Thyroid gland (tissue), 4 donors: Measurements from ENCODE around the gene MMEL1. TPM values are rescaled to one million over a fixed set of nuclear protein-coding genes. Genes with fewer than 3 reads are reported as not detected.

Experiments used
- DNase-seq, 2 donors: peaks; one replicate each; pipeline ENCODE4 v3.0.0-alpha.2; 2019
- H3K27ac ChIP-seq, 3 donors: fragments of 200-600 bp; sonication (generic); 1 replicate in 2 of 3; 2 replicates in 1 of 3; pipeline ENCODE4 v1.5.1; 2016 to 2019; ENCODE audit warnings: mild to moderate bottlenecking in 1 of 3, moderate library complexity in 1 of 3
- H3K27me3 ChIP-seq: fragments of 200-600 bp; sonication (generic); one replicate; pipeline ENCODE4 v1.5.1; 2019
- H3K36me3 ChIP-seq, 2 donors: fragments of 200-600 bp; sonication (generic); one replicate each; pipeline ENCODE4 v1.5.1; 2016 to 2019
- H3K4me1 ChIP-seq, 2 donors: fragments of 200-600 bp; sonication (generic); one replicate each; pipeline ENCODE4 v1.5.1; 2017 to 2019
- H3K4me3 ChIP-seq, 3 donors: fragments of 200-600 bp; sonication (generic); replicated peaks in 1 of 3; 1 replicate in 2 of 3; 2 replicates in 1 of 3; pipeline ENCODE4 v1.5.1; 2016; ENCODE audit warnings: mild to moderate bottlenecking in 1 of 3
- H3K9me3 ChIP-seq: fragments of 200-600 bp; sonication (generic); one replicate; pipeline ENCODE4 v1.5.1; 2017
- CTCF ChIP-seq, 6 experiments: fragments of 200-600 bp in 3 of 6; fragments of 450-650 bp in 3 of 6; sonication (generic) in 3 of 6; IDR thresholded peaks; one replicate each; pipeline ENCODE4 v1.5.1; 2016 to 2019; ENCODE audit warnings: antibody characterized with exemption in 6 of 6, mild to moderate bottlenecking in 2 of 6, inconsistent platforms in 1 of 6, moderate library complexity in 1 of 6
- POLR2A ChIP-seq, 2 donors: fragments of 450-650 bp; IDR thresholded peaks; one replicate each; pipeline ENCODE4 v1.6.1; 2017; ENCODE audit warnings: antibody characterized with exemption in 2 of 2, mild to moderate bottlenecking in 2 of 2, moderate library complexity in 1 of 2
- WGBS, 2 donors: methylation state at CpG; one replicate each; pipeline ENCODE4 v1.1.5; 2017; 5-methylcytosine and 5-hydroxymethylcytosine counted together
- intact Hi-C: fragments of 100-400 bp; cut with DNase I; formaldehyde crosslinking; loops from one replicate; pipeline ENCODE4 v1.15.1; 2023
- total RNA-seq, 4 donors: library from RNA; depleted of rRNA; stranded (reverse); fragments of >200 nt; gene quantifications; one replicate each; pipeline ENCODE4 v1.2.3, GENCODE V29; 2016

MMEL1 gene
- total RNA-seq, 4 donors from 2014 or later, result 0.98 to 2.5 (median 2.0) TPM; not detected in 1

GRCh38 chr1:2630498-2631135, 2.2 kb downstream of the MMEL1 start:
- Histone ChIP-seq H3K9me3 (no peaks in the 10 kb centered on the region), H3K4me1 (peaks cover 6 to 12% of the 10 kb centered on the region in 2 donors), H3K27ac (no peak overlapping the region), H3K4me3 (no peak overlapping the region), H3K27me3 (peaks cover 18% of the 10 kb centered on the region), H3K36me3 (no peaks in the 10 kb centered on the region)
- intact Hi-C loops, result no loop called here
- no peak for DNase-seq
- 90 to 93% methylated on average over 35 of the region's 35 CpGs for WGBS, 2 donors
- TF ChIP-seq POLR2A (IDR thresholded peaks at IDR 0.05), result no peak
- TF ChIP-seq CTCF (IDR thresholded peaks at IDR 0.05), result no peak

DNA sequence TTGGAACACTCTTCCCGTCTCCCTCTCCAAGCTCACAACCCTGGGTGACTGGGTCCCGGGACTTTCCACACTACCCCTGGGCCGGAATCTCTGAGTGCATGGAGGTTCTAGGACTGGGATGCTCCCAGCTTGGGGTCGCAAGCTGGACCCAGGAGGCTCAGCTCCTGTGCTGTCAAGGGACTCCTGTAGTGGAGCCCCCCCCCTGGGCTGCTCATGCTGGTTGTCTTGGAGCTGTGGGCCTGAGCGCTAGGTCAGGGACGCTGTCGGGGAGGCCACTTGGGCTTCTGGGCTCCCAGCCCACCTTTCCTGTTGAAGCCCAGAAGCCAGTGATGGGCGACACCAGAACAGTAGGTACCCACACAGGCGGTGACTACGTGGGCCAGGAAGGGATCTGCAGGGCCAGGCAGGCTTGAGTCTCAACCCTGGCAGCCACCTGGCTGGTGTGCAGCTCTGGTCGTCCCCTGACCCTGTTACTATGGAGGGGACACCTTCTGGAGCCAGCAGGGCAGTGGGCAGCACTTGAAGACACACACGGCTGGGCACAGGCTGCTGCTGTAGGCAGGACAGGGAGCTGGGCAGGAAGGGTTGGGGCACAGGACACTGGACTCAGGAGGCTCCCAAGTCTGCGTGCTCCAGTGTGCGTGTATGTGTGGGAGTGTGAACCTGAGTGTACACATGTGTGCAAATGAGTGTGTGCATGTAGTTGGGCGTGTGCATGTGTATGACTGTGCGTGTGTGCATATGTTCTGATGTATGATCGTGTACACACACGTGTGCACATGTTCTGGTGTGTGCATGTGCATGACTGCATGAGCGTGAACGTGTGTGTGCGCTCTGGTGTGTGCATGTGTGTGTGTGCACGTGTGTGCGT, 3.0 kb downstream of the MMEL1 start:
- Histone ChIP-seq H3K27ac (no peak overlapping the region), H3K27me3 (peaks cover 18% of the 10 kb centered on the region), H3K4me1 (peaks cover 6 to 12% of the 10 kb centered on the region in 2 donors), H3K9me3 (no peaks in the 10 kb centered on the region), H3K4me3 (no peak overlapping the region), H3K36me3 (no peaks in the 10 kb centered on the region)
- intact Hi-C loops, result no loop called here
- DNase-seq, result no peak
- TF ChIP-seq CTCF (IDR thresholded peaks at IDR 0.05), result no peak
- TF ChIP-seq POLR2A (IDR thresholded peaks at IDR 0.05), result no peak
- WGBS, 2 donors, result 86 to 91% methylated on average over 12 to 21 of the region's 23 CpGs

- 0 to 18% methylated on average over 2 to 4 of the region's 64 CpGs for WGBS, 2 donors
- no peak overlapping the region for H3K4me3 ChIP-seq
- intact Hi-C loops, result no loop called here
Measured at GRCh38 chr1:2628933-2629626, 3.7 kb downstream of the MMEL1 start.

GRCh38 chr1:2628191-2628932, 4.5 kb downstream of the MMEL1 start:
- Histone ChIP-seq H3K36me3 (no peaks in the 10 kb centered on the region), H3K4me3 (no peak overlapping the region), H3K27ac (no peak overlapping the region), H3K9me3 (no peaks in the 10 kb centered on the region), H3K4me1 (peaks cover 6 to 12% of the 10 kb centered on the region in 2 donors), H3K27me3 (peaks cover 18% of the 10 kb centered on the region)
- no peak for DNase-seq
- intact Hi-C loops, result no loop called here
- TF ChIP-seq CTCF (IDR thresholded peaks at IDR 0.05) (no peak), POLR2A (IDR thresholded peaks at IDR 0.05) (no peak)
- 7 to 51% methylated on average over 3 to 5 of the region's 46 CpGs for WGBS, 2 donors

More at GRCh38 chr1:2628933-2629626, 3.7 kb downstream of the MMEL1 start:
- no peaks in the 10 kb centered on the region for H3K36me3 ChIP-seq
- H3K27ac ChIP-seq, result no peak overlapping the region
- no peak for TF ChIP-seq CTCF (IDR thresholded peaks at IDR 0.05)
- no peak for TF ChIP-seq POLR2A (IDR thresholded peaks at IDR 0.05)
- peaks cover 6 to 12% of the 10 kb centered on the region in 2 donors for H3K4me1 ChIP-seq
- no peak for DNase-seq
- H3K9me3 ChIP-seq, result no peaks in the 10 kb centered on the region
- peaks cover 18% of the 10 kb centered on the region for H3K27me3 ChIP-seq
